Karpas-422 (cell line): ENCODE measurements around the gene BBIP1. TPM values are rescaled to one million over a fixed set of nuclear protein-coding genes. Genes with fewer than 3 reads are reported as not detected.

ENCODE experiments used
- DNase-seq: peaks from one replicate; pipeline ENCODE4 v3.0.0-alpha.2; 2015
- H2AFZ ChIP-seq: fragments of 200-600 bp; sonication (generic); 2 replicates; pipeline ENCODE4 v1.6.1; 2014; ENCODE audit warnings: antibody characterized with exemption, low read length, mixed read lengths
- H3K27ac ChIP-seq: fragments of 200-600 bp; sonication (generic); 2 replicates; pipeline ENCODE4 v1.5.1; 2014; ENCODE audit warnings: mild to moderate bottlenecking, low read length, moderate library complexity
- H3K27me3 ChIP-seq: fragments of 200-600 bp; sonication (generic); 2 replicates; pipeline ENCODE4 v1.6.1; 2014; ENCODE audit warnings: low read length, mixed read lengths
- H3K36me3 ChIP-seq: fragments of 200-600 bp; sonication (generic); 2 replicates; pipeline ENCODE4 v1.6.1; 2014; ENCODE audit warnings: low read length, mixed read lengths; ENCODE audit not compliant: insufficient read depth
- H3K4me1 ChIP-seq: fragments of 200-600 bp; sonication (generic); 2 replicates; pipeline ENCODE4 v1.6.1; 2014; ENCODE audit warnings: mild to moderate bottlenecking, low read length, mixed read lengths
- H3K4me2 ChIP-seq: fragments of 200-600 bp; sonication (generic); 2 replicates; pipeline ENCODE4 v1.6.1; 2014; ENCODE audit warnings: low read length, low read depth, mild to moderate bottlenecking; ENCODE audit not compliant: poor library complexity, severe bottlenecking
- H3K4me3 ChIP-seq: fragments of 200-600 bp; sonication (generic); 2 replicates; pipeline ENCODE4 v1.5.1; 2014; ENCODE audit warnings: mild to moderate bottlenecking, antibody characterized with exemption, low read length, mixed read lengths
- H3K79me2 ChIP-seq: fragments of 200-600 bp; sonication (generic); 2 replicates; pipeline ENCODE4 v1.6.1; 2014; ENCODE audit warnings: mild to moderate bottlenecking, low read length, mixed read lengths
- H3K9ac ChIP-seq: fragments of 200-600 bp; sonication (generic); 2 replicates; pipeline ENCODE4 v1.6.0; 2014; ENCODE audit warnings: low read length
- H3K9me2 ChIP-seq: fragments of 200-600 bp; sonication (generic), shearing (Covaris generic); replicated peaks from 2 replicates; pipeline ENCODE4 v1.6.0; 2014; ENCODE audit warnings: mild to moderate bottlenecking, low read length, moderate library complexity; ENCODE audit not compliant: insufficient read depth
- H3K9me3 ChIP-seq: fragments of 300-700, 200-600 bp; sonication (generic); 2 replicates; pipeline ENCODE4 v1.6.1; 2014; ENCODE audit warnings: low read length, mixed read lengths
- H4K20me1 ChIP-seq: fragments of 200-600 bp; sonication (generic); 2 replicates; pipeline ENCODE4 v1.6.1; 2014; ENCODE audit warnings: mild to moderate bottlenecking, antibody characterized with exemption, low read length, low read depth; ENCODE audit not compliant: insufficient read depth
- total RNA-seq: library from RNA; depleted of rRNA; stranded (reverse); fragments of >200 nt; shearing (Covaris generic); gene quantifications from 2 replicates; pipeline ENCODE4 v1.2.3, GENCODE V29; 2014; ENCODE audit warnings: low replicate concordance

BBIP1 gene
- total RNA-seq, 1 experiment from 2014 or later = 53.8 TPM

DNA sequence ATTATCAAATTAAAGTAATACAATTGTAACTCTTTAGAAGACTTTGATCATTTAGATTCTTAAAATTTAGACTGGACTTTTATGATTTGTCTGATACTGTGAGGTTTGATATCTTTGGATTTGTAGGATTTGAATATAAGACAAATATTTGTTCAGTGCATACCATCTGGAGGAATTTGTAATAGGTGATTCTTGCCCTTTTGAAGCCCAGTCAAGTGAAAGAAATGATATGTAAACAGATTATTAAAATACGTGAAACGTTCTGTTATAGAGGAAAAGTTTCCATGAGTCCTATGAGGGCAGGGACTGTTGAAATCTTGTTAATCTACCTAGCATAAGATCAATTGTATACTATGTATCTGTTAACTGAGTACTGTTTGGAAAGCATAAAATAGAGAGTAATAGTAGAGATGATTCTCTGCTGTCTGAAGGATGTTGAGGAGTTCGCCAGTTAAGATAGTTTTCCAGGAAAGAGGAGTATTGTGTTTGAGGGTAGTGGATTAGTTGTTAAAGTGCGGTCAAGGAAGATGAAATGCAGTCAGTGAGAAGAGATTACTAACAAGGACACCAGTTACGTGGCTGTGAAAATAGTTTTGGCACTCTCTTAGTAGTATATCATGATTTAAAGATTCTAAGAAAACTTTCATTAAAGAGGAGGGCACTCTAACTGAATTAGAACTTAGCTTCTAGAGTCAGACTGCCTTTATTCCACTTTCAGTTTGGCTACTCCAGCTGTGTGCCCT is 32.9 kb downstream of the BBIP1 start:
- Histone ChIP-seq H3K79me2 (peaks cover 8% of the 10 kb centered on the region; the same call in 1 of the 2 replicates), H3K4me3 (no peak overlapping the region), H3K9me3 (no peaks in the 10 kb centered on the region), H2AFZ (no peak overlapping the region), H3K9me2 (no peaks in the 10 kb centered on the region), H3K36me3 (peaks cover 36% of the 10 kb centered on the region), H3K4me2 (no peak overlapping the region), H3K27ac (no peak overlapping the region), H3K27me3 (no peaks in the 10 kb centered on the region), H3K9ac (no peak overlapping the region), H3K4me1 (no peaks in the 10 kb centered on the region), H4K20me1 (no peaks in the 10 kb centered on the region)
- DNase-seq = no peak

DNA sequence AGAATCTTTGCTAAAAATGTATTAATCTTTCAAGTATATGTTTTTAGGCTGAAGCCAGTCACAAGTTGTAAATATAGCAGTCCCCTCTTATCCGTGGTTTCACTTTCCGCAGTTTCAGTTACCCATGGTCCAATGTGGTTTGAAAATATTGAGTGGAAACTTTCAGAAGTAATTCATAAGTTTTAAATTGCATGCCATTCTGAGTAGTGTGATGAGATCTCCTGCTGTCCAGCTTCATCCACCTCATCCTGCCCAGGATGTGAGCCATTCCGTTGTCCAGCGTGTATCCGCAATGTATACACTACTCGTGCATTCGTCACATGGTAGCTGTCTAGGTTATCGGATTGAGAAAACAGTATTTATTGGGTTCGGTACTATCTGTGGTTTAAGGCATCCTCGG is 35.1 kb downstream of the BBIP1 start:
- Histone ChIP-seq H4K20me1 (no peaks in the 10 kb centered on the region), H3K4me3 (no peak overlapping the region), H3K27me3 (no peaks in the 10 kb centered on the region), H3K36me3 (peaks cover 29% of the 10 kb centered on the region), H2AFZ (no peak overlapping the region), H3K27ac (no peak overlapping the region), H3K9me3 (no peaks in the 10 kb centered on the region), H3K4me2 (no peak overlapping the region), H3K9ac (no peak overlapping the region), H3K4me1 (no peaks in the 10 kb centered on the region), H3K79me2 (peaks cover 8% of the 10 kb centered on the region; the same call in 1 of the 2 replicates), H3K9me2 (no peaks in the 10 kb centered on the region)
- no peak for DNase-seq

DNA sequence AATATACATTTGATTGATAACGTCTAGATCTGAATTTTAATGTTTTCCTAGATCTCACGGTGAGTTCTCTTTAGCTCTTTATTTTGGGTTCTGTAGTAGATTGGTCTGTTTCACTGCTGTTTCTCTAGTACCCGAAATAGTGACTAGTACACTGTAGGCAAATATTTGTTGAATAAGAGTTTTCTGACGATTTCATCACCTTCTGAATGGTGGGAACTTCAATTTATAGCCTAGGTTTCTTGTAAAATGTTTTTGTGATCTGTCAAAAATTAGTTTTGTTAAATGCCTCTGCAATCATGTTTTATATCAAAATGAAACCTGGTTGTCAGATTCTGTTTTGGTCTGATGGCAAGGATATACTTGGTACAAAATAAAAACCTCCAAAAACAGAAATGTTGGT is 37.1 kb downstream of the BBIP1 start:
- no peak for DNase-seq
- Histone ChIP-seq H3K4me1 (no peaks in the 10 kb centered on the region), H3K9ac (no peak overlapping the region), H3K9me3 (no peaks in the 10 kb centered on the region), H3K9me2 (no peaks in the 10 kb centered on the region), H3K79me2 (peaks cover 13% of the 10 kb centered on the region; the same call in 1 of the 2 replicates), H3K4me2 (no peak overlapping the region), H3K4me3 (no peak overlapping the region), H2AFZ (no peak overlapping the region), H3K36me3 (peaks cover 26% of the 10 kb centered on the region), H3K27me3 (no peaks in the 10 kb centered on the region), H4K20me1 (no peaks in the 10 kb centered on the region), H3K27ac (peak overlapping the region; percentile 10; the same call in 1 of the 2 replicates)

DNA sequence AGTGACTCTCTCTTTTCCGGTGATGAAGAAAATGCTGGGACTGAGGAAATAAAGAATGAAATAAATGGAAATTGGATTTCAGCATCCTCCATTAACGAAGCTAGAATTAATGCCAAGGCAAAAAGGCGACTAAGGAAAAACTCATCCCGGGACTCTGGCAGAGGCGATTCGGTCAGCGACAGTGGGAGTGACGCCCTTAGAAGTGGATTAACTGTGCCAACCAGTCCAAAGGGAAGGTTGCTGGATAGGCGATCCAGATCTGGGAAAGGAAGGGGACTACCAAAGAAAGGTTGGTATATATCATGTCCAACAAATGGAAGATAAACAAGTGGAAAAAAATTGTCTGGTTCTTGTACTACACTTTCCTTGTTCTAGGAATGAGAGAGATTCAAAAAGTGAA is 37.7 kb downstream of the BBIP1 start:
- Histone ChIP-seq H4K20me1 (no peaks in the 10 kb centered on the region), H2AFZ (no peak overlapping the region), H3K9me3 (no peaks in the 10 kb centered on the region), H3K27ac (no peak overlapping the region), H3K9ac (no peak overlapping the region), H3K36me3 (peaks cover 29% of the 10 kb centered on the region), H3K4me2 (no peak overlapping the region), H3K27me3 (no peaks in the 10 kb centered on the region), H3K4me3 (no peak overlapping the region), H3K4me1 (no peaks in the 10 kb centered on the region), H3K79me2 (peaks cover 16% of the 10 kb centered on the region), H3K9me2 (no peaks in the 10 kb centered on the region)
- no peak for DNase-seq

DNA sequence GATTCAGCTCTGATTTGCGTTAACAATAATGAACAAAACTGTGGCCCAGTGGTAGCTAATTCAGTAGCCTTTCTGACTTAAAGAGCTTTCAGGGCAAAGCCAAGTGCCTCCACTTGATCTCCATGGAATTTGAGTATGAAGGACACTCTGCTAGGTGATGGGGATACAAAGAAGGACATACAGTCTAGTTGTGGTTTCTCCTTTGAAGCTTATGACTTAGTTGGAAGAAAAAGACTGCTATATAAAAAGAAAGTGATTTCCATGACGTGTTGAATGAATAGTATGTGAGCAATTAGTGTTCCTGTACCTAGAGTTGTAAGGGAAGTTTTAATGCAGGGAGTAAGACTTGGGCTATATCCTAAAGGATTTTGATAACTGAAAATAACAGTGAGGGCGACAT is 39.0 kb downstream of the BBIP1 start:
- peaks cover 5% of the 10 kb centered on the region for H3K4me1 ChIP-seq
- H3K36me3 ChIP-seq = peaks cover 29% of the 10 kb centered on the region

DNA sequence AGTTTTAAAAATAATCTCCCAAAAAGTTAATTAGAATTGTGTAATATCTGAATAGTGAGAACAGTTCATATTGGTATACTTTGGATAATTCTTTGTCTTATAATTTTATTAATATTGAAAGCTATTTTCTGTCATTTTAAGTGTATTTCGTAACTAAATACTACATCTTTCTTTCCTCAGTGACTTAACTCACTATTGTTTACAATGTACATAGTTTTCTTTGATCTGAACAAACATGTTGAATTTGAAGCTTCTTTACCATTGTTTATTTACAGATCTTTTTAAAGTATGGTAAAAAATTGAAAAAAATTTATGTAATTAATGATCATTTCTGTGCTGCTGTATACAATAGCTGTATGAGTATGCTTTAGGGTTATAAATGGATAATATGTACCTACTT is 42.2 kb downstream of the BBIP1 start:
- Histone ChIP-seq H3K79me2 (peaks cover 42% of the 10 kb centered on the region), H3K9ac (no peak overlapping the region), H3K27me3 (no peaks in the 10 kb centered on the region), H3K9me2 (no peaks in the 10 kb centered on the region), H3K4me1 (peaks cover 31% of the 10 kb centered on the region), H3K9me3 (no peaks in the 10 kb centered on the region), H3K36me3 (peaks cover 10% of the 10 kb centered on the region; the same call in 1 of the 2 replicates), H2AFZ (no peak overlapping the region), H3K27ac (no peak overlapping the region), H3K4me3 (no peak overlapping the region), H4K20me1 (no peaks in the 10 kb centered on the region), H3K4me2 (no peak overlapping the region)
- no peak for DNase-seq

More for the DNA sequence above, 39.0 kb downstream of the BBIP1 start:
- H3K27me3 ChIP-seq = no peaks in the 10 kb centered on the region
- no peaks in the 10 kb centered on the region for H3K9me2 ChIP-seq
- H3K9me3 ChIP-seq = no peaks in the 10 kb centered on the region
- no peak overlapping the region for H3K4me3 ChIP-seq
- H3K79me2 ChIP-seq = peaks cover 28% of the 10 kb centered on the region
- no peaks in the 10 kb centered on the region for H4K20me1 ChIP-seq
- H3K9ac ChIP-seq = no peak overlapping the region
- no peak overlapping the region for H3K4me2 ChIP-seq
- DNase-seq = no peak
- no peak overlapping the region for H2AFZ ChIP-seq
- H3K27ac ChIP-seq = no peak overlapping the region

DNA sequence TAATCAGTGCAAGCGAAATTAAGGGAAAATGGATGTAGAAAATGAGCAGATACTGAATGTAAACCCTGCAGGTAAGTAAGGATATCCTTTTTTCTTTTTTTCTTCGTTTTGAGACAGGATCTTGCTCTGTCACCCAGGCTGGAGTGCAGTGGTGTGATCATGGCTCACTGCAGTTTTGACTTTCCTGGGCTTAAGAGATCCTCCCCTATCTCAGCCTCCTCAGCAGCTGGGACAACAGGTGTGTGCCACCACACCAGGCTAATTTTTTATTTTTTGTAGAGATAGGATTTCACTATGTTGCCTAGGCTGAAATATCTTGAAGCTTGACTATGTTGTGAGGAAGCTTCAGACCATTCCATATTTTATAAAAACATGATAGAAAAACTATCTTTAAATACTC is 43.0 kb downstream of the BBIP1 start:
- Histone ChIP-seq H2AFZ (no peak overlapping the region), H3K9me3 (no peaks in the 10 kb centered on the region), H3K27me3 (no peaks in the 10 kb centered on the region), H3K79me2 (peaks cover 42% of the 10 kb centered on the region), H3K9me2 (no peaks in the 10 kb centered on the region), H3K36me3 (peaks cover 9% of the 10 kb centered on the region; the same call in 1 of the 2 replicates), H3K4me1 (peaks cover 36% of the 10 kb centered on the region), H3K4me3 (no peak overlapping the region), H4K20me1 (no peaks in the 10 kb centered on the region), H3K4me2 (no peak overlapping the region), H3K9ac (no peak overlapping the region), H3K27ac (no peak overlapping the region)
- DNase-seq = no peak

DNA sequence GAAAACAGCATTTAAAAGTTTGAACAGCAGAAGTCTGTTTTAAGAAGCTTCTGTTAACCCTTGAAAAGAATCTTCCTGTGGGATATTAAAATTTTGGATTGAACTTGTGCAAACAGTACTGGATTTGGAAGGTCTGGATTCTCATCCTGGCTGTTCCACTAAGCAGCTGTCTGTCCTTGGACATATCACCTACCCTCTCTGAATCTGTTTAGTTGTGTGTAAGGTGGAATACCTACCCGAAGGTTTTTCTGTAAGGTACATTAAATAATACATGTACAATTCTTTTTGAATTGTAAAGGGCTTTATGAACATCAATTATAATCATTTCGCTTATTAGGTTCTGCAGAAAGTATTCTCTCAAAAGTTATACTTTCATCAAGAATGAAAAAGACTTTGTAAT is 45.0 kb downstream of the BBIP1 start:
- Histone ChIP-seq H3K4me3 (peak overlapping the region; percentile 67), H4K20me1 (no peaks in the 10 kb centered on the region), H3K27ac (peak overlapping the region; percentile 86; the same call in 1 of the 2 replicates), H3K4me1 (peaks cover 44% of the 10 kb centered on the region), H3K27me3 (no peaks in the 10 kb centered on the region), H2AFZ (no peak overlapping the region), H3K9me2 (no peaks in the 10 kb centered on the region), H3K9me3 (no peaks in the 10 kb centered on the region), H3K9ac (peak overlapping the region; percentile 83), H3K79me2 (peaks cover 42% of the 10 kb centered on the region), H3K36me3 (peaks cover 9% of the 10 kb centered on the region; the same call in 1 of the 2 replicates), H3K4me2 (peak overlapping the region; percentile 95)
- DNase-seq = no peak
